OCI-LY3 (cell line): ENCODE results near the gene ADPRS.

Source experiments
- CTCF ChIP-seq: fragments of 200-600, 300-600 bp; sonication (generic); IDR thresholded peaks from 2 replicates; pipeline ENCODE4 v1.5.1; 2014; ENCODE audit warnings: antibody characterized with exemption, low read length, low read depth
- EZH2phosphoT487 ChIP-seq: fragments of 200-600 bp; shearing (Covaris generic); IDR thresholded peaks from 2 replicates; pipeline ENCODE4 v1.6.1; 2018; ENCODE audit warnings: antibody characterized with exemption, mixed run types, low read depth

GRCh38 chr1:36115200-36115669, 26.5 kb downstream of the ADPRS start:
- no peak for TF ChIP-seq CTCF
- TF ChIP-seq EZH2phosphoT487, result no peak
